HG03442 (cell line): ENCODE data around the gene PLA2G2C.
A peak's percentile ranks its signal among the peaks of the same experiment; 100 is the strongest.
"Not testable (repeated sequence)": the region's sequence is repeated elsewhere in the genome, so short reads cannot be mapped to it uniquely, and the experiment has no call there.

ENCODE experiments used
- ATAC-seq: cut with Tn5 transposase; IDR thresholded peaks from one replicate; pipeline ENCODE4 v1.9.1; 2021; ENCODE audit warnings: mild to moderate bottlenecking, moderate library complexity; ENCODE audit not compliant: unreplicated experiment

PLA2G2C gene

DNA sequence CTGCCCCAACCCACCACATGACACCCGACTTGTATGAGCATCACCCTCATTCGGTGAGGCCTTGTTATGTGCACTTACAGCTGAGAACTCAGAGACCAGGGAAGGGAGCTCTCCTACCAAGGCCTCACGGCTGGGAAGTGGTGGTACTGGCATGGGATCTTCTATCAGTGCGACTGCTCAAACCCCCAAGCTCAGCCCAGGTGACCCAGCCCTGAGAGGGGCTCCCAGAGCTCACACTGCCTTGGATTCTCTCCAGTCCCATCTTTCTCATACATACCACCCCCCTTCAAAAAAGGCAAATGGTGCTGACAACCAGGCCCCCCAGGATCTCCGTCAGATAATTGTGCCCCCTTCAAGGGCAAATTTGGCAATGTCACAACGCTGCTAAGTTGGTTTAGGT lies 48.0 kb downstream of the PLA2G2C start:
- no peak for ATAC-seq

DNA sequence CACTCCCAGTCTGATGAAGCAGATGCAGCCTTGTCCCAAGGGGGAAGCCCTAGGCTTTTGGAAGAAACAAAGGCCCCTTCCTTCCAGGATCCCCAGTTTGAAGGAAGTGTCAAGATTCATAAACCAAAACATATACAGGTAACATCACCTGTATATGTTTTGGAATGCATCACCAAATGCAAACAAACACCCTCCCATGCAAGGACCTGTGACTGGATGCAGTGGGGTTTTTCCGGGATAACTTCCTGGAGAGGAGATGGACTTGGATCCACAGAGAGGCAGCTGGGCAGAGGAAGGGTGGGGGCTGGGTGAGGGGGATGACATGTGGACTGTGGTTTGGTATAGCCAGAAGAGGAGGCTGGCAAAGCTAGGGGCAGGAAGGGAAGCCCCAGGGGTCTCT lies 48.7 kb downstream of the PLA2G2C start:
- ATAC-seq = no peak

DNA sequence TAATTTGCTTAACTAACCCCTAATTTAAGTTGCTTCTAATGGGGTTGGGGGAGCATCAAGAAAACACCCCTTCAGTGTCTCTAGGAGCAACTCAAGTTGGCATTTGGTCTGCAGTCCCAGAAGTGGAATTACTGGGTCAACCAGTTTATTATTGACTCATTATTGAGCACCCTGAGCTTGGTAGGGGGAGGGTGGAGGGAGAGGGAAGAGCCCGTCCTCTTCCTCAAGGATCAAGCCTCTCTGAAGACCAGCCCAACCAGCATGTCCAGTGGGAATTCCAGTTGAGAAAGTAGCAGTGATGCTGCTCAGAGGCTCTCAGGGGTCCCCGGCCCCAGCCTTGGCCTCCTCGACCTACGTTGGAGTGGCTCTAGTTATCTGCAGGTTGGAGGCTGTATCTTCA lies 49.3 kb downstream of the PLA2G2C start:
- no peak for ATAC-seq

DNA sequence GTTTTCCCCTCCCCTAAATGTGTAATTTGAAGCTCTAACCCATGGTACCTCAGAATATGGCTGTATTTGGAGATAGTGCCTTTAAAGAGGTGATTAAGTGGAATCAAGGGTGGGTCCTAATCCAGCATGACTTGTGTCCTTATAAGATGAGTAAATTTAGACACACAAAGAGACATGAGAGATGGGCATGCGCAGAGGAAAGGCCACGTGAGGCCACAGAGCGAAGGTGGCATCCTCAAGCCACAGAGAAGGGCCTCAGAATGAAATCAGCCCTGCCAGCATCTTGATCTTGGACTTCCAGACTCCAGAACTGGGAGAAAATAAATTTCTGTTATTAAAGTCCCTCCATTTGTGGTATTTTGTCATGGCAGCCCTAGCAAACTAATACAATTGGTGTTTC lies 50.1 kb downstream of the PLA2G2C start:
- no peak for ATAC-seq

DNA sequence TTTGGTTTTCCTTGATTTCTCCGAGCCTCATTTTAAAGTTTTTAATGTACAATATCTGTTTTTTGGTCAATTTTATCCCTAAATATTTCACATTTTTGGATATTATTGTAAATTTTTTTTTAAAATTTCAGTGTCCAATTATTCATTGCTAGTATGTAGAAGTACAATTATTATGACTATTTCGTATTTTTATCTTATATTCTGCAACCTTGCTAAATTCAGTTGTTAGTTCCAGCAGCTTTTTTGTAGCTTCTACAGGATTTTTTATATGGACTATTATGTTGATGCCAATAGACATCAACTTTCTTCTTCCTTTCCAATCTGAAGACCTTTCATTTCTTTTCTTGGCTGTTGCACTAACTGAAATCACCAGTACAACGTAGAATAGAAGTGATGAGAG lies 51.3 kb downstream of the PLA2G2C start:
- no peak for ATAC-seq

DNA sequence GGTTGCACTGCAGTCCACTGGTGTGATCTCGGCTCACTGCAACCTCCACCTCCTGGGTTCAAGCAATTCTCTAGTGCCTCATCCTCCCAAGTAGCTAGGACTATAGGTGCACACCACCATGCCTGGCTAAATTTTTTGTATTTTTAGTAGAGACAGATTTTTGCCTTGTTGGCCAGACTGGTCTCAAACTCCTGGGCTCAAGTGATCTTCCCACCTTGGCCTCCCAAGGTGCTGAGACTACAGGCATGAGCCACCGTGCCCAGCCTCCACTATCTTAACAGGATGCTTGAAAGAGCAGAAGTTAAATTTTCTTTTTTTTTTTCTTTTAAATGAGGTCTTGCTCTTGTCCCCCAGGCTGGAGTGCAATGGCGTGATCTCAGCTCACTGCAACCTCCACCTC lies 55.8 kb downstream of the PLA2G2C start:
- ATAC-seq = not testable (repeated sequence)

DNA sequence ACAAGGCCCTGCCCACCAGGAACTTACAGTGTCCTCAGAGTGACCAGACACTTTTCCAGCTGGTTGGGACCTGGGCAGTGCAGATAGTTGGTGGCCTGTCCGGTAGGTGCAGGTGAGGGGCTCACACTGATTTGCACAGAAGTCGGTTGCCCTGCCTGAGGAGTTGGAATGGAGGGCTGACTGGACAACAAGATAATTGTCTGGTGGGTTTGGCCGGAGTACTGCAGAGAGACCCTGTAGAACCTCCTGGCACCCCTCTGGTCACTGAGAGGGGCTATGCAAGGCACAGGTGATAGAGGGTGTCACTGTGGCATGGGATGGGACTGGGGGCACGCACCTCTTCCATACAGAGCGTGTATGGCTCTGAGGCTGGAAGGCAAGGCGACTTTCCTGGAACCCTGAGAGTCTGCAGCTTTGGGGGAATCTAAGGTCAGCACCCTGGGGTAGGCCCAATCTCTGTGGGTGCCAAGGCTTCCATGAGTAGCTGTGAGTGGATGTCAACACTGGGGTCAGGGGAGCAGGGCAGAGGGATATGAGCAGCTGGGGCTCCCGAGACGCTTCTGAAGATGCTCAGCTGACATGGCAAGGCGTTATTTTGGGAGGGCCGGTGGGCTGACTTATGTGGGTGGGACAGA lies 59.4 kb downstream of the PLA2G2C start:
- ATAC-seq = no peak

DNA sequence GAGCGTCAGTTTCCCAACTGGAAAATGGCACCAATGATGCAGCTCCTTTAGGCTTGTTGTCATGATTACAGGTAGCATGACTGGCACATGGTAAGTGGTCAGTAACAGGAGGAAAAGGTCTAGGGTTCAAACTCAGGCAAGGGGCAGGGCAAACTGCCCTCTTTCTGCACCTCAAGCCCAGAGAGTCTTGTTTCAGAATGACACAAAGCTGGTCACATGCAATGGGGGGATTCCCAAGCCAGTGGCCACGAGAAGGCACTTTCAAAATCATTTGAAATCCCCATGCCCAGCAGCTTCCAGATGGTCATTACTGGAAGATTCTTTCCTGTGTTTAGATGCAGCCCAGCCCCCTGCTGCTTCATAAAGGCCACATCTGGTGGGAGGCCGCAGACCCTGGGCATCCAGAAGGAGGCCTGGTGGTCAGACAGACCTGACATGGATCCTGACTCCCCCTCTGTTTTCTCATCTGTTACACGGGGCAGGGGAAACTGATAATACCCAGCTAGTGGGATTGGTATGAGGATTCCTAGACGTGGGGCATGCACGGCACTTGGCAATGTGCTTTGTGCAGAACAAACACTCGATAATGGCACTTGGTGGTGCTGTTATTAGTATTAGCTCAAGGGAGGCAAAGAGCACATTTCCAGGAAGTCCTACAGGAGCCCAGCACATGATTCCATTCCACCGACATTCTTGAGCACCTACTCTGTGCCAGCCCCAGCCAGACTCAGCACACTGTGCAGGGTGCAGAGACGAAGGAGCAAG lies 60.1 kb downstream of the PLA2G2C start:
- peak; percentile 45 for ATAC-seq

DNA sequence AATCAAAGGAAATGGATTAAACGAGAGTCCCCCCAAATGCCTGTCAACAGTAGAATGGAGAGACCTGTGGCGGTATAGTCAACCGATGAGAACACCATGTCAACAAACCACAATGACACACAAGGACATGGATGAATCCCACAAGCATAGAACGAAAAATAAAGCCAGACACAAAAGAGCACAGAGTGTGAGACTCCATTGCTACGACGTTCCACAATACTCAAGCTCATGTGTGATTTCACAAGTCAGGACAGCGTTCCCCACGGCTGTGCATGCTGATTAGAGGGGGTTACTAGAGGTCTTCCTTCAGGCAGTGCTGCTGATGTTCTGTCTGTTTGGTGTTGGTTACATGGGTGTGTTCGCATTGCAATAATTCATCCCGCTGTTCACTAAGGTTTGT lies 61.2 kb downstream of the PLA2G2C start:
- ATAC-seq = no peak

DNA sequence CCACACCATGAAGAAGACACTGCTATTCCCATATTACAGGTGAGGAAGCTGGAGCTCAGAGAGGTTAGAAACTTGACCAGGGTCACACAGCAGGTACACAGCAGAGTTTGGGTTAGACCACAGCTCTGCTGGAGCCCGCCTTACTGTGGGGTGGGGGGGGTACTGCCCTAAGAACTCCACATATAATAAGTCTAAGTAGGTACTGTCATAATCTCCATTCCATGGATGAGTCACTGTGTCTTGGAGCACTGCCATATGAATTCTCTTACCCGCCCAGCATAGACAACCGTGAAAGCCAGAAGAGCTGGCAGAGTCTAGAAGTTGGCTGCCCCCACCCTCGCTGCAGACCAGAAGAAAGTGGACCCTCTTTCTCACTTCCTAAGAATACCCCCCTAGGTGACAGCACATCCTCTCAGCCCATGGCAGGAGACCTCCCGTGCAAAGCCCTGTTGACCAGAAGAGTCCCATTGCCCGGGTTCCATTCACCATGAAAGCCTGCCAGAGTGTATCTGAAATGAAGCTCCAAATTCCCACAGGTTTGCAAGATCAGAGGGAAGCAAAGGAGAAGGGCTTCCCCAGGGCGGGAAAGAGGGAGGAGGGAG lies 61.8 kb downstream of the PLA2G2C start:
- ATAC-seq = no peak

DNA sequence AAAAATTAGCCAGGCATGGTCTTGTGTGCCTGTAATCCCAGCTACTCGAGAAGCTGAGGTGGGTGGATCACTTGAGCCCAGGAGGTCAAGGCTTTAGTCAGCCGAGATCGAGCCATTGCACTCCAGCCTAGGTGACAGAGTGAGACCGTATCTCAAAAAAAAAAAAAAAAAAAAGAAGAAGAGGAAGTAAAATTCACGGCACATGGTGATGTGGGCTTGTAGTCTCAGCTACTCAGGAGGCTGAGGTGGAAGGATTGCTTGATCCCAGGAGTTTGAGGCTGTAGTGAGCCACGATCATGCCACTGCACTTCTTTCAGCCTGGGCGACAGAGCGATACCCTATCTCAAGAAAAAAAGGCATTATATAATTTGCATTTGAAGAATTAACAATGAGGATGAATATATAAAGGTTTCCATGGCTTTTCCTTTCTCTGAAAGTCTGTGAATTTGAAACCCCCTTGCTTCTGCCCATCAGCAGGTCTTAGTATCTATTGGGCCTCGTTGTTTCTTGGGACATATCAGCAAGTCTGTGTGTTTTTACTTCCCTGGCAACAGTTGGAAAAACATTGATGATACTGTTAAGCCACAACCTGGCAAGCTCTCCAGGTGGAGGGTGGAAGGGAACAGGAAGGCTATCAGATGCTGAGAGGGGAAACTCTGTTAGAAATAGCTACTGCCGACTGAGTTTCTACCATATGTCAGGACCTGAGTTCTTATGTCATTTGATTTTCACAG lies 62.4 kb downstream of the PLA2G2C start:
- no peak for ATAC-seq

DNA sequence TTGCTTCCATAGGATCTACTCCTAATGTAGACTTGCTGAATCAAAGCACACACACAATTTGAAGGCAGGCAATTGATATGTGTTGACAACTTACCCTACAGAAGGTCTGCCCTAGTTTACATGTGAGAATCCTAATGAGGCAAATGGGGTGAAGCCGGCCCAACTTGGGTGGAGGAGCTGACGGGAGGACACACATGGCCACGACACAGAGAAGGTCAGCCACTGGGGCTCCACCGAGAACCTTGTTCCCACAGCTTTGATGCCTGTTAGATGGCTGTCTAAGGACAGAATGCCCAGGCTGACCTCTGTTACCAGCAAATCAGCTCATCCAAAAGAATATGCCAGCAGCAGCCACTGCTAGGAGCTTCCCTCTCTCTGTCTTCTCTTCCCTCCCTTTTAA lies 65.5 kb downstream of the PLA2G2C start:
- no peak for ATAC-seq

DNA sequence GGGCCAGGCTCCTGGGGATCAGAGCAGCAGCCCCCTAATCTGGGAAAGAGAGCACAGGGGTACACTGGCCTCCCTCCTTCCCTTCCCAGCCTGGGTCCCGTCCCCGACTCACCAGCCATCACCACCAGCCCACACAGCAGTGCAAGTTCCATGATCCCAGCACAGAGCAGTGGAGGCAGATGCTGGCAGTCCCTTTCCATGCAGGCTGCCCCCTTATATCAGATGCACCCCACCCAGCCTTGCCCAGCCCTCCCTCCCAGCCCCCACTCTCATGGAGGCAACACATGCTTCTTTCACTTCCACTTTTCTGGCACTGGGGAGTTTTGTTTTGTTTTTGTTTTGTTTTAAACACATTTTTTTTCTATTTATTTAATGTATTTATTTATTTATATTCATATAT lies 67.0 kb downstream of the PLA2G2C start, which contains the start of gene PLA2G2D:
Gene PLA2G2D, minus strand, starts transcription at position 190 of the 400 bp plus-strand sequence. Its CDS starts 38 bp downstream, at position 152.
- ATAC-seq = no peak

DNA sequence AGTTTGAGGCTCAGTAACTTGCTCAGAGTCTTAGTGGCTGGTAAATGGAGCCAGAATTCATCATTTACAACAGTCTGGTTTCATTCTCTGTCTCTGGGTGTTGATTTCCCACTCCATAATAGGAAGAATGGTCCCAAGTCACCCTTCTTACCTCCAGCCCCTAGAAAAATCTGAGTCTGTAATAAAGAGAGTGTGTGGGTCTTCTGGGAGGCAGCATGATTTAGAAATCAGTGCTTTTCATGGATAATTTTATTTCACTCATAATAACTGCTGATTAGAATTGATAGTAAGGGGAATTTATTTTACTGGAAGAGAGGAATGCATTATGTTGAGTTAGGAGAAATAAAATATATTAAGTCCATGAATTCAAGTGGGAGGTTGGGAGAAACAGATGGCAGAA lies 69.1 kb downstream of the PLA2G2C start:
- no peak for ATAC-seq

DNA sequence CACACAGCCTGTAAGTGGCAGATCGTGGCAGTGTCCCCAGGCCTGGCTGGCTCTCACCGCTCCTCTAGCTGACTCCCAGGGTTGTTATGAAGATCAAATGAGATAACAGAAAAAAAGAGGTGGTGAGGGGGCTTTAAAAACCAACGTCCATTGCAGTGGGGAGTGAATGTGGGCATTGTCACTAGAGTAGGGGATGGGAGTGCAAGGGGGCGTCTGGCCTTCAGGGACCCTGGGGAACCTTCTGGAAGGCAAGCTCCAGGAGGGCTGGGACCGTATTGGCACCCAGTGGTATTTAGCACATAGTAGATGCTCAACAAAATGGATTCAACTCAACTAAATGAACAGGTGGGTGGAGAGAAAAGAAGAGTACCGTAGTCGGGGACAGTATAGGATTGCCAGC lies 70.4 kb downstream of the PLA2G2C start:
- no peak for ATAC-seq

DNA sequence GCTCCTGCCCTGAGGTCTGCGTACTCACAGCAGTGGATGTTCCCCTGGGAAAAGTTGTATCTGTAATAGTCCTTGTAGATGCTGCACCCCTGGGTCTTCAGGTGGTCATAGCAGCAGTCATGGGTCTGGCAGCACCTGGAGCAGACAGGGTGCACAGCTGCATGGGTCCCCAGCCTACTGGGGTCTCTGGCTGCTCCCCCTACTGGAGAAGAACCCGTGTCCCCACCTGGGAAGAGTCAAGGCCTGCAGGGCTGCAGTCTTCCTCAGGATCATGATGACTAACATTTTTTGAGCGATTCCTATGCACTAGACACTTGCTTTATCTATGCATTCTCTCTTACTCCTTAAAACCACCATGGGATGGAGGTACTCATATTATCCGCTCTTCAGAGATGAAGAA lies 70.8 kb downstream of the PLA2G2C start:
- no peak for ATAC-seq

DNA sequence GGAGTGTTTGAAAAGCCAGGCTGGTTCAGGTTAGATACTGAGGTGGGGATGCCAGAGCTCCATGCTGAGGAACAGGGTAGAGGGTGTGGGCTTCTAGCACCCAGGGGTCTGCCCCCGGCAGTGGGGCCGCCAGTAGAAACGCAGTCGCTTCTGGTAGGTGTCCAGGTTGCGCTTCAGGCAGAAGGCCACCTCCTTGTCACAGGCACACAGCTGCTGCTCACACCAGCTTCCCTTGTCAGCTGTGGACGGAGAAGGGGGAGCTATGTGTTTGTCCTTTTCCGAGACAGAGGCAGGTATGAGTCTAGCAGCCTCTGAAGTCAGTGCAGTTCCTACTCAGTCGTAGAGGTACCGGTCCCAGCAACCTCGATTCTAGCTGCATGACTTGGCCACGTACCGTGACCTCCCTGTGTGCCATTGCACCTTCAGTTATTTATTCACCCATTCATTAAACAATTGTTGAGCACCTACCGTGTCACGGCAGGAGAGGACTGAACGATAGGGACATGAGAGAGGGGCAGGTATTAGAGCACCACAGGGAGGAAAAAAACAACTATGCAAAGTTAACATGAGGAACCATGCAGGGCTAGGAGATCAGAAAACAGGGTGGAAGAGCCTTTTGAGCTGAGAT lies 72.2 kb downstream of the PLA2G2C start:
- no peak for ATAC-seq
